ENCODE data around the gene FRMD4A.

The FRMD4A gene

DNA sequence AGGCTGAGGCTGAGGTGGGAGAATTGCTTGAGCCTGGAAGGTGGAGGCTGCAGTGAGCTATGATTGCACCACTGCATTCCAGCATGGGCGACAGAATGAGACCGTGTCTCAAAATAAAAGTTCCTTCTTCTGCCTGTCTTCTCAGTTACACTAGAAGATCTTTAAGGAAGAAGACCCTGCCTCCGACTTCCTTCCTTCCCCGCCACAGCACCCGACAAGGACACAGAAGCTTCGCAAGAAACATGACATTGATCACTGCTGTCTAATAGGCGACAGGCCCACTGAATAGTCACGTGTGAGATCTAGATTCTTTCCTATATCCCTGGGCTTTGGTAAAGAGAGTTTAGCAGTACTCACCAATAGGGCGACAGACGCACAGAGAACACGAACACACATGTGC lies 625.8 kb downstream of the FRMD4A start:
- DNase-seq (ENCODE audit: low read depth in 2 of 2): no peak

GRCh38 chr10:13703997-13704536 lies 626.7 kb downstream of the FRMD4A start:
- DNase-seq (ENCODE audit: low read depth in 2 of 2): no peak

DNA sequence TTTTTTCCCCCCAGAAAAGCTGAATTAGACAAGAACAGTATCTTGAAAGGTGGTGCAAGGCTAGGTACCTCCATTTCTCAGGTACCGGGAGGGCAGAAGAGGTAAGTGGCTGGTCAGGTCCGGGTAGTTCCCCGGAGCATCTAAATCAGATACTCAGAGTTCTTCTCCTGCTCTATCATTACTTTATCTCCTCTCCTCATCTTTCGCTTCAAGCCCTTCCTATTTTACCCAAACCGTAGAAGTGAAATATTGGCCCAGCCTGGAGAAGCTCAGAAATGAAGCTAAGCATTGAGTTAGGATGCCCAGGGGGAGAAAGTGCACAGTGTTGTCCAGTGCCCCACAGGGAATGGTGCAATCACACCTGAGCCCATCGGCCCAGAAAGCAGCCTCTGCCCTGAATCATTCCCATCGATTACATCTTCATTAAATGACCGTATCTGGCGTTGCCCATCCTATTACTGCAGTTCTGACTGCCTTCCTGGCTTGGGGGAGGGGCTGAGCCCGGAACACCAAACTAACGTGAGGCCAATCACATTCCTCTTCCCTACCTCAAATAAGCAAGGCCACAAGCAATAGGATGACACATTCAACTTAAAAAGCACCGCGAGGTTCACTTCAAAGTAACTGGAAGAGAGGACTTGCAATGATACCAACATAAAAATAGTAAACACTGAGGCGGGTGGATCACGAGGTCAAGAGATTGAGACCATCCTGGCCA lies 627.5 kb downstream of the FRMD4A start:
- DNase-seq (ENCODE audit: low read depth in 2 of 2): no peak

- no peak for DNase-seq (ENCODE audit: low read depth in 2 of 2)
Measured at GRCh38 chr10:13701157-13701919, 629.4 kb downstream of the FRMD4A start.

DNA sequence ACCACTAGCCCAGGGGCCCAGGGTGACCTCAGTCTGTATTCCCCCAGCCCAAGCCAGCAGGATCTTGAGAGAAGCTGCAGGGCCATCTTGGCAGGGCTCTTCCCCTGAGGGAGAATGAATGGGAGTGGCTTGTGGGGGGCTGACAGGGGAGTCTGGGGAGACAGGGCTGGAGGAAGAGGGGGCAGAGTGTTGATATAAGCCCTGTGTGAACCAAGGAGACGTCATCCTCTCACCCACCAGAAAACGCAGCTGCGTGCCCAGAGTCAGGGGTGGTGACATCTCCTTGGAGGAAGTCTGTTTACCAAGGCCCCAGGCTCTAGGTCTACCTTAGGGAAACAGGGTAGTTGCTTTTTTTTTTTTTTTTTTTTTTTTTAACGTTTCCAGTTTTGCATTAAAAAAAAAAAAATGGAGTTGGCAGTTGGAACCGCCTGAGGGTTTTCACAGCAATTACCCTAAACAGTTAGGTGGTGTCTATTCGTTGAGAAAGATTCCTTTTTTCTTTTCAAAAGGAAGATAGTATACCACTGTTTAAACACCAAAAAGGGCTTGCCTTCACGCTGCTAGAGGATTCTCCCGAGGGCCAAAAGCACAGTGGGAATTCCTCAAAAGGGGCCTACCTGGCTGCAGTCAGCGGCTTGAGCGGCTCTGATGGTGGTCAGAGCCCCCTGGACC lies 630.1 kb downstream of the FRMD4A start:
- no peak for DNase-seq (ENCODE audit: low read depth in 2 of 2)

DNA sequence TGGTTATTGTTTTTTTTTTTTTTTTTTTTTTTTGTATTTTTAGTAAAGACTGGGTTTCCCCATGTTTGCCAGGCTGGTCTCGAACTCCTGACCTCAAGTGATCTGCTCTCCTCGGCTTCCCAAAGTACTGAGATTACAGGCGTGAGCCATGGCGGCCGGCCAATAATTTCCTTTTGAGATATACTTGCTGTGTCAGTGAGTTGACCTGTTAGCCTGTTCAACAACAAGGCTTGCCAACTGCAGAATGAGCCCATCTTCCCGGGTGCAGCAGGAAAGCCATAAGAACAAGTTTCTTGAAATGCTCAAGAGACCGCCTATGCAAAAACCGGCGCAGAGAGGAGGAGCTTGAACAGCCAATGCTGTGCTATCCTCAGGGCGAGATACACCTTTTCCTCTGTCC lies 631.5 kb downstream of the FRMD4A start:
- no peak for DNase-seq (ENCODE audit: low read depth in 2 of 2)

- no peak for DNase-seq (ENCODE audit: low read depth in 2 of 2)
Measured at GRCh38 chr10:13698217-13698616, 632.5 kb downstream of the FRMD4A start.

DNA sequence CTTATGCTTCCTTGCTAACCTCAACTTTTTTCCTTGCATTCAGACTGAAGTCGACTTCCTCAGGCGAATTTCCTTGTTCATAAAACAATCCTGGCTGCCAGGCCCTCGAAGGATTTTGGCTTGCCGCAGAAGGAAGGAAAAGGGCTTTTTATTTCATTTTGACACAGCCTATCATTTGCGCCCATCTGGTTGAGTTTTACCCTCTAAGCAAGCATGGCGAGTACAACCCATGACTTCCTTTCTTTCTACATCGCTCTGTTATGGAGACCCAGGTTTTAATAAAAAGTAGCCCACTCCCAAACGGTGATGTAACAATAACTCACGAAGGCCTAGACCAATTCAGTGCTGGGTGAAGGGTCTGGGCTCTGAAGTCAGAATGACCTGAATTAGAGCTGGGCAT lies 634.7 kb downstream of the FRMD4A start:
- no peak for DNase-seq (ENCODE audit: low read depth in 2 of 2)

GRCh38 chr10:13695588-13695987 lies 635.1 kb downstream of the FRMD4A start:
- DNase-seq (ENCODE audit: low read depth in 2 of 2): no peak

DNA sequence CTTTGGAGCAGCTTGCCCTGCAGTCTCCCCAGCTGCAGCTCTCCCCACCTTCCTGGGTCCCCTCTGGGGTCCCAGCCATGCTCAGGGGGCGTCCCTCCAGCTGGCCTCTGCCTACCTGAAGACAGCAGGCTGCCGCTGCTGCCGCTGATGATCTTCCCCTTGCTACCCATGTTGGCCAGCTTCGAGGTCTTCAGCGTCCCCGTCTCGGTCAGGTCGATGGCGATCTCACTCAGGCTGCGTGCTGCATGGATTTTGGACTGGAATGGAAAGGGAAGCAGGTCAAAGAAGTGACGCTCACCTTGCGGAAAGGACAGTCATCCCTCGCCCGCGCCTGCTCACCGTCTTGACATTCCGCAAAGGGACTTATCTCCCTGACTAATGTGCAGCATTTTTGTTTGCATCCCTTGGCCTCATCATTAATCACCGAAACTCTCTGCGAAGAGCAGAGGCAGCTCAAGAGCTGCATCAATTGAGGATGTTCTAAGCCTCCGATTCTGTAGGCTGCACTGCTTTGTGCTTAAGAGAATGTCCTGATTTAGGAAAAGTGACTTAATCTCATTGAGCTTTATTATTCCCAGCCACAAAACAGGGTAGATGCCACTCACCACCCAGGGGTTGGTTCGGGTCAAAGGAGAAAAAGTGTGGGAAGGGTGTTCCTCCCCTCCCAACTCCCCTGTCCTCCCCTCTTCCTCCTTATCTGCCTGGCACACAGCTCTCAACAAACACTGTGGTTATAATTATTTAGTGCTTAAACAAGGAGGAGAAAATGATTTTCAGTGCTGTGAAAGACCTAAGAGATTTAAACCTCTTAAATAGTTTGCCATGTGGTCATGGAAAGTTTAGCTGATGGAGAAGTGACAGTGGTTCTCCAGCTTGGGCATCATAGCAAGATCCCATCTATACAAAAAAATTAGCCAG lies 636.7 kb downstream of the FRMD4A start:
- DNase-seq (ENCODE audit: low read depth in 2 of 2): no peak

DNA sequence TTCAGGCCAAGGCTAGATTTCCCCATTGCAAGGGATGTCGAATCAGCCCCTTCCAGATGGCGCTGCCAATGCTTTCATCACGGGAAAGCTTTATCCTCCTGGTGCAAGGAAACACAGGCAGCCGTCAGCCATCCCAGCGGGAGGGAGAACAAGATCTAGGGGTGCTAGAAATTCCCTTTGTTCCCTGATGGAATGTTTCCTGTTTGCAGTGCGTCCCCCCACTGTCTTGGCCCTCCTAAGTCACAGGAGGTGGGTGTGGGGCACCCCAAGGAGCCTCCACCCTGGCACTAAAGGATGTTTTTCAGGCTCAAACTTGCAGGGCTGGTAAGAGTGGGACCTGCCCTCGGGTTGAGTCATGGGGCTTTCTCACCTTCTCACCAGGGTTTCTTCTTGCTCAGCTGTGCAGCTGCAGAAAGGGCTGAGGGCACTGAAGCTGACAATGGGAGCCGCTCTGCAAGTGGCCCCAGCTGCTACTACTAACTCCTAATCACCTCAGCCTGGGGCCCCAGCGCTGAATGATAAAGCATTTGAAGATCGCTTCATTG lies 640.4 kb downstream of the FRMD4A start:
- no peak for DNase-seq (ENCODE audit: low read depth in 2 of 2)

GRCh38 chr10:13686331-13686752 lies 644.4 kb downstream of the FRMD4A start:
- DNase-seq (ENCODE audit: low read depth in 2 of 2): no peak

GRCh38 chr10:13685885-13686284 lies 644.8 kb downstream of the FRMD4A start:
- DNase-seq (ENCODE audit: low read depth in 2 of 2): no peak

DNA sequence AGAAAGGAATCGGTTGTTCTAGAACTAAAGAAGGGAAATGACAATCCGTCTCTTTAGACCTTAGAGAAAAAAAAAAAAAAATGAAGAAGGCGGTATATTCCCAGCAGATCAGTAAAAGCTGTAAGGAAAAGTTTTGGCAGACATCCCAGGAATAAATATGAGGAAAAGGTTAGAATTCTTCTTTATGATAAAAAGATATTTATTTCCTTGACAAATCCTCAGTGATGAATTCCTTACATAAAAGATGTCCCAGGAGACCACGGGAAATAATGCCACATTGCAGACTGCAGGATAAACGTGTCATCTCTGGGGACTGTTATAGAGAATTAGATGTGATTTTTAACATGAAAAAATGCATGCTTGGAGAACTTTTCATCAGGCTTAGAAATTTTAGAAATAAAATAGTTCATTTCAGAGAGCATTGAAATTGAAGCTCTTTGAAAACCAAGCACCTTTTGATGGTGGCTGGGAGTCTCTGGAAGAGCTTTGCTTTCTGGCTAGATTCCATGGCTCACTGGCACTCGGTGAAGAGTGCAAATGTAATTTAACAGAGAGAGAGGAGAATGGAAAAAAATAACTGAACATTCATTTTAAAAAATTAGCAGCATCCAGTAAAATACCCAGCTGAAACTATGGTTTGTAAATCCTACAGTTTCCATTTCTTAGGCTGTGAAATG lies 645.8 kb downstream of the FRMD4A start:
- DNase-seq (ENCODE audit: low read depth in 2 of 2): no peak

GRCh38 chr10:13684252-13684791 lies 646.4 kb downstream of the FRMD4A start:
- DNase-seq (ENCODE audit: low read depth in 2 of 2): no peak

DNA sequence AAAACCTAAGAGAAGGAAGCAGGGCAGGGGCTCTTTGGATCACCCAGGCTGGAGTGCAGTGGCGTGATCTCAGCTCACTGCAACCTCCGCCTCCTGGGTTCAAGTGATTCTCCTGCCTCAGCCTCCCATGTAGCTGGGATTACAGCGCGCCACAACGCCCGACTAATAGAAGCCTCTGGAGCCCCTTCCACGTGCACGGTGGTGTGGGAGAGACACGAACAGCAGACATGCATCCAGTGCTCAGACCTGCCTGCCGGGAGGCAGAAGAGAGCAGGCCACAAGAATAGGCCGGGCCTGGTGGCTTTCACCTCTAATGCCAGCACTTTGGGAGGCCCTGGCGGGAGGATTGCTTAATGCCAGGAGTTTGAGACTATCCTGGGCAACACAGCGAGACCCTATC lies 647.7 kb downstream of the FRMD4A start:
- no peak for DNase-seq (ENCODE audit: low read depth in 2 of 2)

GRCh38 chr10:13681960-13682359 lies 648.8 kb downstream of the FRMD4A start:
- DNase-seq (ENCODE audit: low read depth in 2 of 2): no peak

- DNase-seq (ENCODE audit: low read depth in 2 of 2): no peak
Measured at GRCh38 chr10:13681528-13681927, 649.2 kb downstream of the FRMD4A start.

DNA sequence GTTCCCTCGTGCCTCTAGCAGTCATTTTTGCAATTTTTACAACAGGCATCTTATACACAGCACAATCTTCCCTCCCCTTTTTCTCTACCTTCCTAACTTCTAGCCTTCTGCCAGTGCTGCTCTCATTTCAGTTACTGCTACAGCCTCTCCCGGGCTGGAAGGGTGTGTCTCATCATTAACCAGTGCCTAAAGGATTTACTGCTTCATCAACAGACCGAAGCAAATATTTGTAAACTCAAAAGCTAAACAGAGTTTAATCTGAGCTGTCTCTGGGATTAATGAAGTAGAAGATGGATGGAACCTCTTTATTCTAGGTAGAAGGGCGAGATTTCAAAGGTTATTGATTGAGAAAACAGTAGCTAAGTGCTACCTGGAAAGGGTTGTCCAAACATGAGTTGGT lies 649.6 kb downstream of the FRMD4A start:
- DNase-seq (ENCODE audit: low read depth in 2 of 2): no peak

GRCh38 chr10:13678101-13678843 lies 652.5 kb downstream of the FRMD4A start:
- no peak for DNase-seq (ENCODE audit: low read depth in 2 of 2)
